Sigmoid colon (tissue), 4 donors: Measurements from ENCODE around the gene RRAD.
A peak's percentile ranks its signal among the peaks of the same experiment; 100 is the strongest.

Experiments used
- CTCF ChIP-seq, 4 experiments: fragments of 450-650 bp in 3 of 4; fragments of 200-600 bp in 1 of 4; IDR thresholded peaks; one replicate each; pipeline ENCODE4 v1.5.1; 2016 to 2019; ENCODE audit warnings: antibody characterized with exemption in 4 of 4, mild to moderate bottlenecking in 3 of 4, moderate library complexity in 2 of 4
- EP300 ChIP-seq, 4 donors: sonication (generic); formaldehyde crosslinking; IDR thresholded peaks; one replicate each; pipeline ENCODE4 v1.6.1; 2017; ENCODE audit warnings: antibody characterized with exemption in 4 of 4
- POLR2A ChIP-seq, 2 donors: fragments of 450-650 bp; IDR thresholded peaks; one replicate each; pipeline ENCODE4 v1.6.1; 2016; ENCODE audit warnings: antibody characterized with exemption in 2 of 2, mild to moderate bottlenecking in 2 of 2, moderate library complexity in 2 of 2
- POLR2AphosphoS5 ChIP-seq, 4 donors: sonication (generic); formaldehyde crosslinking; IDR thresholded peaks; one replicate each; pipeline ENCODE4 v1.6.1; 2017; ENCODE audit warnings: antibody characterized with exemption in 4 of 4

- TF ChIP-seq CTCF (IDR thresholded peaks at IDR 0.05) (peak; percentile 51 to 89 (median 80)), POLR2A (IDR thresholded peaks at IDR 0.05) (no peak), POLR2AphosphoS5 (IDR thresholded peaks at IDR 0.05) (no peak), EP300 (IDR thresholded peaks at IDR 0.05) (no peak)
These were observed 52.2 kb downstream of the RRAD start for GRCh38 chr16:66872943-66873684.
